ENCODE measurements around the gene SIAH3.

SIAH3 gene

DNA sequence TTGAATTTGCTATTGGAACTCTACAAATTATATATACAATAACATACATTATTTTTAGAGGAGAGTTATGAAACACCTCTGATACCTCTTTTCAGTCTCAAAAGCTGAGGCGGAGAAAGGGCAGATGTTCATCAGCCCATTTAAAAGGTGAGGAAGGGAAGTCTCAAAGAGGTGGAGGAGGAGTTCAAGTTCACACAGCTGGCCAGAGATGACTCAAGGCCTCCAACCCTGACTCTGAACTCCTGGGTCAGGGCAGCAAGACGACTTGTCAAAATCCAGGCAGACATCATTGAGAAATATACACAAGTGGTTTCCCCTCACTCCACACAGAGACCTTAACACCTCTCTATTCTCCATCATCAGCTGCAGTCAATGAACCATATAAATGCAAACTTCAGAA is 2.1 kb downstream of the SIAH3 start:
- no peak for FAIRE-seq

DNA sequence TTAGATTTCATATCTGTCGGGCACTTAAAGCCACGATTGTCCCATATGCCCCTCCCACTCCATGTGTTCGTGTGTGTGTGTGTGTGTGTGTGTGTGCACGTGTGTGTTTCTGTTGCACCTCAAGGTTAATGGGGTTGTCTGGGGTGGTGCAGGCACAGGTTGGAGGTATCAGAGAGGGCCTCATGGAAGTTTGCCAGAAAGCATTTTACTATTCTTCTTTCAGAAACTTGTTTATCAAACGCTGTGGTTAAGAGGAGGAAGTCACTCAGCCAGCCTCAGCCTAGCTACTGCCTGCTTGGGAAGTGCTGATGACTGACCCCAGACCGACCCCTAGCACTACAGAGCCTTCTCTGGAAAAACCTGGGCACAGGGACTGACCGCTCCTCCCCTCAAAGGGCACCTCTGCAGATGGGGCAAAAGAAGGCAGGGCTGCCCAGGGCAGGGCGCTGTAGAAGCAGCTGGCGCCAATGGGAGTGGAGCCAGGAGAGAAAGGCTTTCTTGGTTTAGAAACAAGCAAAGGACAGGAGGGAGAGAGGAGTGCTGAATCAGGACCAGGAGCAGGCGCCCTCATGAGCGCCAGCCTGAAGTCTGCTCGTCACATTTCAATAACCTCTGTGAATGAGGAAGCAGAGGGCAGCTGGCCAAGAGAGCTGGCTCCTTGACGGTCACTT is 3.9 kb downstream of the SIAH3 start:
- FAIRE-seq = no peak
- TF ChIP-seq, protein P1, sequence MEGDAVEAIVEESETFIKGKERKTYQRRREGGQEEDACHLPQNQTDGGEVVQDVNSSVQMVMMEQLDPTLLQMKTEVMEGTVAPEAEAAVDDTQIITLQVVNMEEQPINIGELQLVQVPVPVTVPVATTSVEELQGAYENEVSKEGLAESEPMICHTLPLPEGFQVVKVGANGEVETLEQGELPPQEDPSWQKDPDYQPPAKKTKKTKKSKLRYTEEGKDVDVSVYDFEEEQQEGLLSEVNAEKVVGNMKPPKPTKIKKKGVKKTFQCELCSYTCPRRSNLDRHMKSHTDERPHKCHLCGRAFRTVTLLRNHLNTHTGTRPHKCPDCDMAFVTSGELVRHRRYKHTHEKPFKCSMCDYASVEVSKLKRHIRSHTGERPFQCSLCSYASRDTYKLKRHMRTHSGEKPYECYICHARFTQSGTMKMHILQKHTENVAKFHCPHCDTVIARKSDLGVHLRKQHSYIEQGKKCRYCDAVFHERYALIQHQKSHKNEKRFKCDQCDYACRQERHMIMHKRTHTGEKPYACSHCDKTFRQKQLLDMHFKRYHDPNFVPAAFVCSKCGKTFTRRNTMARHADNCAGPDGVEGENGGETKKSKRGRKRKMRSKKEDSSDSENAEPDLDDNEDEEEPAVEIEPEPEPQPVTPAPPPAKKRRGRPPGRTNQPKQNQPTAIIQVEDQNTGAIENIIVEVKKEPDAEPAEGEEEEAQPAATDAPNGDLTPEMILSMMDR (IDR thresholded peaks at IDR 0.05; ENCODE audit: insufficient read depth, missing control alignments) = no peak
- no peak for DNase-seq (ENCODE audit: insufficient read length, low spot score)

More for the DNA sequence above, 2.1 kb downstream of the SIAH3 start:
- no peak for DNase-seq (ENCODE audit: insufficient read length, low spot score)
- TF ChIP-seq, protein P1 (IDR thresholded peaks at IDR 0.05; ENCODE audit: insufficient read depth, missing control alignments) = no peak

DNA sequence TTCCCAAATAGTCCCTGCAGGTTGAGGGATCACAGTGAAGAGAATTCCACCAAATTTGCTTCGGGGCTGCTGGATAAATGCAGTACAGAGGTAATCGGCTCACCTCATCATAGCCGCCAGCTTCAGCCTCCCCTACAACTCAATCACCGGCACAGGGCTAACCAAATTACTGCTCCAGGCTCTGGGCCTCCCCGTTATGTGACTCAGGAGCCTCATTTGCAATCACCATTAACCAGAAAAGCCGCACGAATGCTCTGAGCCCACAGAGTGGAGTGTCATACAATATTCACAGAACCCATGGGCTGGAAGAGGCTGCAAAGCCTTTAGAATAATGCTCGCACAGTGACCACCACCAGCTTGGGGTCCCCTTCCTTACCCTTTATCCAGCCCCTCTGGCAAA is 4.9 kb downstream of the SIAH3 start:
- TF ChIP-seq, protein P1 (IDR thresholded peaks at IDR 0.05; ENCODE audit: insufficient read depth, missing control alignments) = no peak
- no peak for FAIRE-seq
- no peak for DNase-seq (ENCODE audit: insufficient read length, low spot score)

DNA sequence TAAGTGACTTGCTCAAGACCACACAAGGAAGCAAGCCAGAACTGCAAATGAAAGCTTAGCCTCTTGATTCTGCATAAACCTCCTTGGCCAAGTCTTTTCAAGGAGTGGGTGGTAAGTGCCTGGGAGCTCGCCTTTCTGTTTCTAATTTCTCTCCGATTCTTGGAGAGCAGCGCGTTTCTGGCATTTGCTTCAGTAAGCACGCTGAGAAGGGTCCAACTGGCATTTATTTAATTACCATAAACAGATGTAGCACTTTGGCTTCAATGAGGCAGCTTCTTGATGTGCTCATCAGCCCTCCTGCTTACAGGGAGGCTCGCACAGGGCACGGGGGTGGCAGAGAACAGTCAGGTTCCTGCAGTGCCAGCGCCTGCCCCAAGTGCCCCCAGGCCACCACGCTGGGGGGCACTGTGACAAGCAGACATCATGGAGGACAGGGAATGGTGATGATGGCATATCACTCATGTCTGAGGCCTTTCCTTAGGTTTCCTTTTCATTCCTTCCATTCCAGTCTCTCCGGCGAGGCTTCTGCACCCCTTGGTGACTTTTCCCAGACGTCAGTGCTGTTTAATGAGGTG is 13.3 kb downstream of the SIAH3 start:
- TF ChIP-seq, protein P1 (IDR thresholded peaks at IDR 0.05; ENCODE audit: insufficient read depth, missing control alignments) = no peak
- no peak for DNase-seq (ENCODE audit: insufficient read length, low spot score)
- FAIRE-seq = no peak

DNA sequence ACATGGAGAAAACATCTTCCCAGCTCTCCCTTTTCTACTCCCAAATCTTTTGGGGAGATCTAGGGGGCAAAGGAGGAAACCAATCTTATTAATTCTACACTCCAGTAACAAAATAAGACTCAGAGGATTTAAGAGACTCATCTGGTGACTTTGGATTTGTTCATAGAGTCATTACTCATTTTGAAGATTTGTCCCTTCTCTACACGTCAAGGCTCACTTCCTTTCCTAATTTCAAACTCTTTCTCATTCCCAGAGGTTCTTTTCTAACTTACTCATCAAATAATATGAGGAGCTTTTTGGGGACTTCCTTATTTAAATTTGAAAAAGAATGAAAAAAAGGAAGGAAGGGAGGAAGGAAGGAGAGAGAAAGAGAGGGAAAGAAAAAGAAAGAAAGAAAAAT is 14.4 kb downstream of the SIAH3 start:
- FAIRE-seq (no peak), DNase-seq (ENCODE audit: insufficient read length, low spot score) (no peak)
- TF ChIP-seq, protein P1 (IDR thresholded peaks at IDR 0.05; ENCODE audit: insufficient read depth, missing control alignments) = no peak

DNA sequence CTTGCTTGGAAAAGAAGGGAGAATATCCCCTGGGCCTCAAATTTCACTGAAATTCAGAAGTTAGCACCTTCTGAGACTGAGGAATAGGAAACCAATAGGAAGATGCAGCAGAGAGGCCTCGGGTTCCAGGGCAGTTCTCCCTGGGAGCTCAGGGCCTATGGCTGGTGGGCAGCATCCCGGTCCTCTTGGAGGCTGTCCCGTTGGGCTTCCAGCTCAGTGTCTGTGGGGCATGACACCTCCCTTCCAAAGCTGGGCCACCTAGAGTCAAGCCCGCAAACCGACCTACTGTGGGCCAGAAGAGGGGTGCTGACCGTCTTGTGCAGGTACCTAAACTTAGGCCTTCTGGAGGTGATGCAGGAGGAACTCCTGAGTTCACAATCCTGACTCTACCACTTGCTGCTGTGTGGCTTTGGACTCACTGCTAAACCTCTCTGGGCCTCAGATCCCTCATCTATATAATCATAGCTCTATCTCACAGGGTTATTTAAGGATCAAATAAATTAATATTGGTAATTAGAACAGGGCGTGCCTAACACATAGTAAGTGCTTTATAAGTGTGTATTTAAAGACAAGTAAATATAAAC is 17.1 kb downstream of the SIAH3 start:
- no peak for FAIRE-seq
- DNase-seq (ENCODE audit: insufficient read length, low spot score) = no peak
- TF ChIP-seq, protein P1 (IDR thresholded peaks at IDR 0.05; ENCODE audit: insufficient read depth, missing control alignments) = no peak

Data from D721Med (cell line).